HUES6 (cell line): ENCODE results near the gene ZBED3.

ENCODE experiments used
- H3K27ac ChIP-seq: 2 replicates; pipeline ENCODE4 v1.7.0; 2013; ENCODE audit warnings: low read depth, mild to moderate bottlenecking, low read length, inconsistent platforms
- H3K27me3 ChIP-seq: 2 replicates; pipeline ENCODE4 v1.6.1; 2013; ENCODE audit warnings: low read length; ENCODE audit not compliant: control insufficient read depth, insufficient read depth
- H3K36me3 ChIP-seq: 2 replicates; pipeline ENCODE4 v1.6.1; 2013; ENCODE audit warnings: low read length; ENCODE audit not compliant: control insufficient read depth, insufficient read depth
- H3K4me1 ChIP-seq: 2 replicates; pipeline ENCODE4 v1.6.1; 2013; ENCODE audit warnings: low read length; ENCODE audit not compliant: control insufficient read depth, insufficient read depth
- H3K4me3 ChIP-seq: 2 replicates; pipeline ENCODE4 v1.5.1; 2013; ENCODE audit warnings: low read depth, low read length
- H3K9ac ChIP-seq: one replicate; pipeline ENCODE4 v1.6.1; 2013; ENCODE audit warnings: mild to moderate bottlenecking, low read length
- H3K9me3 ChIP-seq: 2 replicates; pipeline ENCODE4 v1.6.1; 2013; ENCODE audit warnings: low read depth, low read length; ENCODE audit not compliant: control insufficient read depth, insufficient read depth

Gene ZBED3

DNA sequence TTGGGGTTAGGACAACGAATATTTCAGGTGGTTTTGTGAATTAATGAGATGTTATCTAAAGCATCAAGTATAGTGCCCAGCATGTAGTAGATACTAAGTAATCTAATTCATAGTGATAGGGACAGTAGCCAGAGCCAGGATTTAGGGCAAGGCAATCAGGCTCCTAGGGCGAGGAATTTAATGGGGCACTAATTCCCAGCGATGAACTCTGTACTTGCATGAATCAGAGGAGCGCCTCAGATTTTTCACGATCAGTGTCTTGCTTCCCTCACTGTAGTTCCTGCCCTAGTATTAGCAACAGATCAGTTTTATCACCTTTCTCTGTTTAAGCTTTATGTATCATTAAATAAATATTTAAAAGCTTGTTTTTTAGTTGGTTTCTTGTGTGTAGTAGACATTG, 53.7 kb downstream of the ZBED3 start:
- Histone ChIP-seq H3K27me3 (no peaks in the 10 kb centered on the region), H3K36me3 (peaks cover 28% of the 10 kb centered on the region), H3K27ac (no peak overlapping the region), H3K9me3 (peaks cover 17% of the 10 kb centered on the region), H3K4me3 (no peak overlapping the region), H3K4me1 (peaks cover 6% of the 10 kb centered on the region; the same call in 1 of the 2 replicates), H3K9ac (no peak overlapping the region)

DNA sequence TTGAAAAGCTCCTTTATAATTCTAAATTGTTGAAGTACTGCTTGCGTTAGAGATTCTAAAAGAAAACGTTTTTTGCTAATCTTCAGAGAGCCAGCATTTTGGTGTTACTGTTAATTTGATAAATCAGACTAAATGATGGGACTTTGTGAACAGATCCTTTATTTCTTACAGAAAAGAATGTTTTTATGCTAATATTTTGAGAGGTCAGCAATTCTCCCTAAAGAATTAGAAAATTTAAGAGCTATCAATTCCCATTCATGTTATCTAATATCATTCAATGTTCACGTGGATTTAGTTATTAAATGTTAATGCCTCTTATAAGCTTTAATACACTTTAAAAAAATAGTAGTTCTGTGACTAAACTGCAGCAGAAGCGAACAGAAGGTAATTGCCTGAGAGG, 54.5 kb downstream of the ZBED3 start:
- Histone ChIP-seq H3K27me3 (no peaks in the 10 kb centered on the region), H3K9me3 (peaks cover 23% of the 10 kb centered on the region), H3K9ac (no peak overlapping the region), H3K4me3 (no peak overlapping the region), H3K4me1 (peaks cover 6% of the 10 kb centered on the region; the same call in 1 of the 2 replicates), H3K36me3 (peaks cover 22% of the 10 kb centered on the region), H3K27ac (no peak overlapping the region)

DNA sequence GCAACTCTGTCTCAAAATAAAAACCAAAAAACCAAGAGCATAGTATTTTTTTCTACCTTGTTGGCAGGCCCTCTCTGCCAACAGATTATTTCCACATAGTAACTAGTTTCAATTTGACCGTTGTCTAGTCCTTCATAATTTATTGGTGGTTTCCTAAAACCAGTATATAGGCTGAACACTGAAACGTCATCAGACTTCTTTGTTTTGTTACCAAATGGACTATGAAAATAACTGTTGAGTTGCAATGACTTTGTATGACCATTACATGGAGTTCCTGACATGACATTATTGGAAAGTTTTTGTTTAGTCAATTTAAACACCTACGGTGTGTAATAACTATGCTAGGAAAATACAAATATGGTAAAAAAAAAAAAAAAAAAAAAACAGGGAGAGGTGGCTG, 55.2 kb downstream of the ZBED3 start:
- Histone ChIP-seq H3K9me3 (peaks cover 23% of the 10 kb centered on the region), H3K9ac (no peak overlapping the region), H3K27me3 (no peaks in the 10 kb centered on the region), H3K27ac (no peak overlapping the region), H3K36me3 (peaks cover 17% of the 10 kb centered on the region), H3K4me1 (peaks cover 6% of the 10 kb centered on the region; the same call in 1 of the 2 replicates), H3K4me3 (no peak overlapping the region)

DNA sequence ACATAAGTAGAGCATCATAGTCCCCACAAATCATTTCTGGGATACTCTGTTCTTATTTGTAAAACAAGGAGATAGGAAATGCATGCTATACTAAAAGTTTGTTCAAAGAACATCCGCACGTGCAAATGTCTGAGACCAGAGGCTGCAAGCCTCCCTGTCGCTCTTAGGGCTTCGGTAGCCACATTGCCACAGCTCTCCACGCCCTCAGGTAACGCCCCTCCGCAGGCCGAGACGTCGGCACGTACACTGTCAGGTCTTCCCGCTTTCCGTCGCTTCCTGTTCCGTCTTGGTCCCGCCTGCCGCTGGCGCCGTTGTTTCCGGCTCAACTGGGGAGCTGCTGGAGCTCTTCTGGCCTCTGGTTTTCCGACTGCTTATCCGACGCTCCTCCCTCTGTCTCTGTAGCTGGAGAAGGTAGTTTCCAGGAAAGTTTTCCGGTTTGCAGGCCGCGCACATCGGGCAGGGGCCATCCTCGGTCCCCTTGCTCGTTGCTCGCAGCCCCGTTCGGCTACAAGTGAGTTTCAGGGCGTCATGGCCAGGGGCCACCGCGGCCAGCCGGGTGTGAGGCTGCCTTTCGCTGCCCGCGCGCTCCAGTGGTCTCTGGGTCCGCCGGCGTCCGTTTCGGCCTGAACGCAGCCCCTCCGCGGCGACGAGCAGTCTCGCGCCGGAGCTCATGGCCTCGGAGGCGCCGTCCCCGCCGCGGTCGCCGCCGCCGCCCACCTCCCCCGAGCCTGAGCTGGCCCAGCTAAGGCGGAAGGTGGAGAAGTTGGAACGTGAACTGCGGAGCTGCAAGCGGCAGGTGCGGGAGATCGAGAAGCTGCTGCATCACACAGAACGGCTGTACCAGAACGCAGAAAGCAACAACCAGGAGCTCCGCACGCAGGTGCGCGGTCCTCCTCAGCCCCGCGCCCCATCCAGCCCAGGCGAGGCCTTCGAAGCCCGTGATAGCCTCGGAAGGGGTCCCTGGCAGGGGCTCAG, 56.7 kb downstream of the ZBED3 start, which contains the start of gene AGGF1:
AGGF1 (plus strand) TSS at position 308 of the 975 bp plus-strand sequence; CDS start at position 671, 363 bp downstream.
- Histone ChIP-seq H3K9ac (peak within 1 kb of the TSS; percentile 88), H3K36me3 (peaks cover 2% of the 10 kb centered on the region; the same call in 1 of the 2 replicates), H3K27me3 (no peaks in the 10 kb centered on the region), H3K27ac (peak within 1 kb of the TSS; percentile 59; the same call in 1 of the 2 replicates), H3K9me3 (peaks cover 23% of the 10 kb centered on the region), H3K4me3 (peak within 1 kb of the TSS; percentile 85), H3K4me1 (peaks cover 6% of the 10 kb centered on the region; the same call in 1 of the 2 replicates)

DNA sequence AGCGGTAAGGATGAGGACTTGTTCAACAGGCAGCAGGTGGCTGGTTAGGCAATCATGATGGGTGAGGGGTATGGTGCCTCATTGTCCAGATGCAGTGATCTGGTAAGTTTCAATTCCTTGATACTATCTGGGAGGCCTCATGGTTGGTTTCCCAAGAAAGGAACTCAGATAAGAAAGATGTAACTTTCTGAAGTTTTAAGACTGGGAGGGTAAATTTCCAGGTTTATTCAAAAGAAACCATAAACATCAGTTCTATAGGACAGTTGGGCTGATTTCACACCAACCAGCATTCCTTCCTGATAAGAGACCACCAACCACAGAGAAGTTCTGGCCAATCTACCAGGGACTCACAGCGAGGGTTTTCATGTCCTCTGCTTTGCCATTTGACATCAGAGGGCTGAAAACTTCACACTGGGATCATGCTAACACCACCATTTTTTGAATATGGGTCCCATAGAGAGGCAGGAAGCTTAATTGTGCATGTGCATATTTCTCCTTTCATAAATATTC, 57.7 kb downstream of the ZBED3 start:
- H3K9ac ChIP-seq = no peak overlapping the region
- 0 out of 2 replicates have a peak, but pooled peaks cover 2% of the 10 kb centered on the region for H3K36me3 ChIP-seq
- H3K4me1 ChIP-seq = peaks cover 6% of the 10 kb centered on the region; the same call in 1 of the 2 replicates
- peaks cover 23% of the 10 kb centered on the region for H3K9me3 ChIP-seq
- H3K4me3 ChIP-seq = peak overlapping the region; percentile 85; the same call in 1 of the 2 replicates
- no peaks in the 10 kb centered on the region for H3K27me3 ChIP-seq
- no peak overlapping the region for H3K27ac ChIP-seq

DNA sequence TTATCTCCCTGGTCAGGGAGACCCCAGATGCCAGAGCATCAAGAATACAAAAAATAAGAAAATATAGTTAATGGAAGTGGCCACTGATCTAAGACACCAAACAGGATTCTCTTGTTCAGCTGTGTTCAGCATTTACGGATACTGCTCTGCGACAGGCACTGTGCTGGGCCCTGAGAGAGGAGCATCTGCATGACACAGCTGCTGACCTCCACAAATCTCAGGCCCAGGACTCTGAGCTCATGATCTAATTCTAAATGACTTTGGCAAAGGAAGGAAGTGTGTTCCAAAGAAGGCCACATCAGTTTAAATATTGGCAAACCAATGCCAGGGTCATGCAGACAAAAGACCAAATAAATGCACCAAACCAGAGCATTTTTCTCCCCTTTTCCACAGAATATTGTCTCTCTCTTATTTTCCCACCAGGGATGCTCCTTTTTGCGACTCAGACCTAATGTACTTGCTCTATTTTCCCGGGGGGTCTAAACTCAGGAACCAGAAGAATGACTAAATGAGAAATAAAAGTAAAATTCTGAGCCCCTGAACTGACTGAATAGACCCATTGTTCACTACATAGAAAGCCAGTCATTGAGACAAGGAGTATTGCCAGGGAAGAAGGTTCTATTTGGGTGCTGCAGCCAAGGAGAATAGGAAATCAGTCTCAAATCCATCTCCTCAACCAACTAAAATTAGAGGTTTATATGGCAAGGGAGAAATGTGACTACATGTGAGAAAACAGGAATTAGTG, 58.3 kb downstream of the ZBED3 start:
- Histone ChIP-seq H3K27ac (no peak overlapping the region), H3K36me3 (0 out of 2 replicates have a peak, but pooled peaks cover 2% of the 10 kb centered on the region), H3K9ac (no peak overlapping the region), H3K9me3 (peaks cover 23% of the 10 kb centered on the region), H3K4me1 (peaks cover 6% of the 10 kb centered on the region; the same call in 1 of the 2 replicates), H3K27me3 (no peaks in the 10 kb centered on the region), H3K4me3 (no peak overlapping the region)

DNA sequence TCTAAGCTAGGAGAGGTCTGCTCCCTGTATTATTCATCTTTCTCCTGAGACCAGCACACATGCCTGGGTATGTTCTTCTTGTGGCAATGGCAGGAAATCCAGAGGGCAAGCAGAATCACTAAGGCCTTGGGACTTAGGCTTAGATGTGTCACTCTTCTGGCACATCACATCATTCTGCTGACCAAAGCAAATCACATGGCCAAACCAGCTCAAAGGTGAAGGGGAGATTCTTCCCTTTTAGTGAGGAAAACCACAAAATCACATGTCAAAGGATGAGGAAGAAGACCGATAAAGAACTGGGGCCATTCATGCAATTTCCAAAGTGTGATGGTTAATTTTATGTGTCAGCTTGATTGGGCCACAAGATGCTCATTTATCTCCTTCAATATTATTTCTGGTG, 62.6 kb downstream of the ZBED3 start:
- 0 out of 2 replicates have a peak, but pooled peaks cover 2% of the 10 kb centered on the region for H3K36me3 ChIP-seq
- no peak overlapping the region for H3K27ac ChIP-seq
- H3K4me1 ChIP-seq = no peaks in the 10 kb centered on the region

DNA sequence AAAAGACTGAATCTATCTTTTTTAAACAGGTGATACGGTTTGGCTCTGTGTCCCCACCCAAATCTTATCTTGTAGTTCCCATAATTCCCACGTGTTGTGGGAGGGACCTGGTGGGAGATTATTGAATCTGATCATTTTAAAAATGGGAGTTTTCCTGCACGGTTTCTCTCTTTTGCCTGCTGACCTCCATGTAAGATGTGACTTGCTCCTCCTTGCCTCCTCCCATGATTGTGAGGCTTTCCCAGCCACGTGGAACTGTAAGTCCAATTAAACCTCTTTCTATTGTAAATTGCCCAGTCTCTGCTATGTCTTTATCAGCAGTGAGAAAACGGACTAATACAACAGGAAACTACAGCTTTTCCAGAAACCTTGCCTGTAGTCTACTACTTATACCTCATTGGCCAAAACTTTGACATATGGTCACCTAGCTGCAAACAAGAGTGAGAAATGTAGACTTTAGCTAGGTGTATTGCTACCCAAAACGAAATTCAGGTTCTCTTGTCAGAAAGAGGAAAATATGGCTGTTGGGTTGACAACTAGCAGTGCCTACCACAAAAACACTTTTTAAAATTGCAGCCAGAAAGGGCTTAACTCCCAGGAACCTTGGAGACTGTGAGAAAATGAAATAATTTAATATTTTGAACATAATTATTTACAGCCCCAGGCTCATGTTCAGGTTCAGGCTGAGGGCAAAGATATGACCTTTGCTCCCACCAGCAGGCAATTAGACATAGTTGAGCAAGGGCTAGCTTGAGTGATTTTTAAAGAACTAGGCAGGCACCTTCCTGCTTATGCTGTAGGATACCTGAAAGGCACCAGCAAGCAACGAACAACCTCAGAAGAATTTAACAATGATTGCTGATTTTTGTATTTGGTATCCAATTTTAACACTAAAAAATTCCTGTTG, 64.3 kb downstream of the ZBED3 start:
- Histone ChIP-seq H3K27ac (no peak overlapping the region), H3K36me3 (no peaks in the 10 kb centered on the region), H3K27me3 (0 out of 2 replicates have a peak, but pooled peaks cover 3% of the 10 kb centered on the region), H3K9me3 (0 out of 2 replicates have a peak, but pooled peaks cover under 1% of the 10 kb centered on the region), H3K4me1 (no peaks in the 10 kb centered on the region), H3K9ac (no peak overlapping the region), H3K4me3 (no peak overlapping the region)

More for the DNA sequence above, 62.6 kb downstream of the ZBED3 start:
- H3K9me3 ChIP-seq = peaks cover 17% of the 10 kb centered on the region
- no peak overlapping the region for H3K4me3 ChIP-seq
- H3K9ac ChIP-seq = no peak overlapping the region
- no peaks in the 10 kb centered on the region for H3K27me3 ChIP-seq
